NCI-H128 (cell line): ENCODE measurements around the gene SNX8.
"Not testable (repeated sequence)": the region's sequence is repeated elsewhere in the genome, so short reads cannot be mapped to it uniquely, and the experiment has no call there.

Source experiments
- DNase-seq: peaks from one replicate; lab custom pipeline; 2025; ENCODE audit not compliant: unreplicated experiment; lab: John Stamatoyannopoulos, UW

Gene SNX8

GRCh38 chr7:2314209-2314955 is at the start of gene SNX8:
Gene SNX8 (minus strand): TSS chr7:2314441. CDS start chr7:2314421, 20 bp downstream.
- DNase-seq = peak; percentile 82

- no peak for DNase-seq
Observed at GRCh38 chr7:2362385-2363088, 48.3 kb upstream of the SNX8 start.

GRCh38 chr7:2360796-2361195 is 46.6 kb upstream of the SNX8 start:
- DNase-seq = no peak

GRCh38 chr7:2359610-2360009 is 45.4 kb upstream of the SNX8 start:
- no peak for DNase-seq

- no peak for DNase-seq
Observed at GRCh38 chr7:2358968-2359527, 44.8 kb upstream of the SNX8 start.

- DNase-seq = no peak
Observed at GRCh38 chr7:2357571-2357970, 43.3 kb upstream of the SNX8 start.

GRCh38 chr7:2357165-2357564 is 42.9 kb upstream of the SNX8 start:
- no peak for DNase-seq

- no peak for DNase-seq
Observed at GRCh38 chr7:2355705-2356008, 41.4 kb upstream of the SNX8 start.

- DNase-seq = no peak
Observed at GRCh38 chr7:2354939-2355704, 40.9 kb upstream of the SNX8 start.

GRCh38 chr7:2354186-2354938 is 40.1 kb upstream of the SNX8 start, which contains the start of gene EIF3B:
Gene EIF3B (plus strand): TSS chr7:2354827. CDS start chr7:2354922, 95 bp downstream.
- peak; percentile 92 for DNase-seq

- DNase-seq = peak; percentile 83
Observed at GRCh38 chr7:2353936-2354185, 39.6 kb upstream of the SNX8 start.

GRCh38 chr7:2353113-2353935 is 39.1 kb upstream of the SNX8 start:
- DNase-seq = no peak

- no peak for DNase-seq
Observed at GRCh38 chr7:2350861-2351260, 36.6 kb upstream of the SNX8 start.

GRCh38 chr7:2350055-2350454 is 35.8 kb upstream of the SNX8 start:
- no peak for DNase-seq

GRCh38 chr7:2347351-2348063 is 33.3 kb upstream of the SNX8 start:
- DNase-seq = not testable (repeated sequence)

- DNase-seq = no peak
Observed at GRCh38 chr7:2336626-2337299, 22.5 kb upstream of the SNX8 start.

GRCh38 chr7:2332606-2333231 is 18.5 kb upstream of the SNX8 start:
- DNase-seq = not testable (repeated sequence)

- DNase-seq = no peak
Observed at GRCh38 chr7:2331707-2332106, 17.5 kb upstream of the SNX8 start.

- no peak for DNase-seq
Observed at GRCh38 chr7:2330493-2330892, 16.3 kb upstream of the SNX8 start.
